ENCODE results near the gene SNAP23.

- TF ChIP-seq POLR2A (IDR thresholded peaks at IDR 0.05; ENCODE audit: low read depth, low read length) (no peak), TAF1 (IDR thresholded peaks at IDR 0.05; ENCODE audit: low read depth, low read length) (no peak), POLR2AphosphoS5 (IDR thresholded peaks at IDR 0.05; ENCODE audit: low read depth, low read length) (no peak), SPI1 (IDR thresholded peaks at IDR 0.05; ENCODE audit: low read depth, low read length) (no peak), PAX5 (IDR thresholded peaks at IDR 0.05; ENCODE audit: insufficient read depth, low read length, severe bottlenecking) (no peak)
Measured at GRCh38 chr15:42448281-42448680, 47.2 kb upstream of the SNAP23 start.
